Measurements from ENCODE around the gene NOX4.

The NOX4 gene

DNA sequence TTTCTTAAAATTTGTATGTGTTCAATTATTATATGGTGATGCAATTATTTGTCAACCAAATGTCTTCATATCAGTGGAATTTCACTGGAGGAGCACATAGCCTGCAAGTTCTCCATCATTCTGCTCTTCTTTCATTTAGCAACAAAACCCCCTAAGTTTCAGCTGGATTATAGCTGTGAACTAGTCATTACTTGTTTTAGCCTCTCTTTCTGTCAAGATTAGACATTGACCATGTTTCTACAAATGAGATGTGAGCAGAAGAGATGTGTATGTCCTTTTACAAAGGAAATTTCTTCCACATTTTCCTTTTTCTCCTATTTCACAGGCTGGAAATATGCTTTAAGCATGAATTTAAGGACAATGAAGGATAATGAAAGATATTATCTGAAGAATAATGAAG, 9.2 kb upstream of the NOX4 start:
- no peak overlapping the region for H3K4me3 ChIP-seq (ENCODE audit: low read depth, low read length)
- no peak for DNase-seq (ENCODE audit: low read depth)
- TF ChIP-seq, protein P1, sequence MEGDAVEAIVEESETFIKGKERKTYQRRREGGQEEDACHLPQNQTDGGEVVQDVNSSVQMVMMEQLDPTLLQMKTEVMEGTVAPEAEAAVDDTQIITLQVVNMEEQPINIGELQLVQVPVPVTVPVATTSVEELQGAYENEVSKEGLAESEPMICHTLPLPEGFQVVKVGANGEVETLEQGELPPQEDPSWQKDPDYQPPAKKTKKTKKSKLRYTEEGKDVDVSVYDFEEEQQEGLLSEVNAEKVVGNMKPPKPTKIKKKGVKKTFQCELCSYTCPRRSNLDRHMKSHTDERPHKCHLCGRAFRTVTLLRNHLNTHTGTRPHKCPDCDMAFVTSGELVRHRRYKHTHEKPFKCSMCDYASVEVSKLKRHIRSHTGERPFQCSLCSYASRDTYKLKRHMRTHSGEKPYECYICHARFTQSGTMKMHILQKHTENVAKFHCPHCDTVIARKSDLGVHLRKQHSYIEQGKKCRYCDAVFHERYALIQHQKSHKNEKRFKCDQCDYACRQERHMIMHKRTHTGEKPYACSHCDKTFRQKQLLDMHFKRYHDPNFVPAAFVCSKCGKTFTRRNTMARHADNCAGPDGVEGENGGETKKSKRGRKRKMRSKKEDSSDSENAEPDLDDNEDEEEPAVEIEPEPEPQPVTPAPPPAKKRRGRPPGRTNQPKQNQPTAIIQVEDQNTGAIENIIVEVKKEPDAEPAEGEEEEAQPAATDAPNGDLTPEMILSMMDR (IDR thresholded peaks at IDR 0.05; ENCODE audit: low read depth, low read length, missing control alignments): no peak

DNA sequence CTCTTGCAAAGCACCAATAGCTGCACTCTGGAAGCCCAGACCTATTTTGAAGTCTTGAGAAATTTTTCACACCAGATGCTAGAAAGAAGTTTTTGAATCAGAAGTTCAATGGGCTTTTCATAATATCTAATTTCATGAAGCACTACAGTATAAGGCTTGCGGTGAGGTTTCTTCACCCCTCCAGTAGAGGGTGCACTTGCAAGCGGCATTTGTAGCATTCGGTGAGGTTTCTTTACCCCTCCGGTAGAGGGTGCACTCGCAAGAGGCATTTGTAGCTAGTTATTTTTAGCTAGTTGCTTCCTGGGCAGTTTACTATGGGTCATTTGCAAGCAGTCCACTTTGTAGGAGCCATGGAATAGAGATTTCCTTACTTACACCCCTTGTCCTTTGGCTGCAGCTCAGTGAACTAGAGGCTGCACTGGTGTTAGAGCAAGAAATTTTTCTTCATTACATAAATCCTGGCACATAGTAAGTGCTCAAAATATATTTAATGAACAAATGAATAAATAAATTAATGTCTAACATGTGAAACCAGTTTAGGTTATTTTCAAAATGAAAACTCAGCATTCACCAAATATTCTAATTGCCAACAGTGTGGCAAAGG, 7.8 kb upstream of the NOX4 start:
- H3K4me3 ChIP-seq (ENCODE audit: low read depth, low read length): no peak overlapping the region
- TF ChIP-seq, protein P1 (IDR thresholded peaks at IDR 0.05; ENCODE audit: low read depth, low read length, missing control alignments): peak; percentile 33
- no peak for DNase-seq (ENCODE audit: low read depth)

DNA sequence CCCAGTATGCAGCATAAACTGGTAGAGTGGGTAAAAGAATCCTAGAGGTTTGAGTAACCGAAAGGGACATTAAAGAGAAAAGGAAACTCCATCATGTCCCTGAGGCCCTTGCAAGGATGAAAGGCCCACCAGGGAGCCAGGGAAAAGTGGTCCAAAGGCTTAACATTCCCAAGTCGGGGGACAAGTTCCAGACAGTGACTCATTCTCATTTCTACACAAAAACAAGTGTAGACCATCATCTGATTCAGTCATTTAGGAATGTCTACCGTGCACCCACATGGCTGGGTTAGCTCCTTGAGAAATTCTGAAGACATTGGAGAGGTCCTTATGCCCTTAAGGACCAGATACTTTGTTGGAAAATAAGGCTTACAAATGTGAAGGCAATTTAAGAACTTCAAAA, 4.8 kb upstream of the NOX4 start:
- no peak for DNase-seq (ENCODE audit: low read depth)
- H3K4me3 ChIP-seq (ENCODE audit: low read depth, low read length): no peak overlapping the region
- TF ChIP-seq, protein P1 (IDR thresholded peaks at IDR 0.05; ENCODE audit: low read depth, low read length, missing control alignments): no peak

DNA sequence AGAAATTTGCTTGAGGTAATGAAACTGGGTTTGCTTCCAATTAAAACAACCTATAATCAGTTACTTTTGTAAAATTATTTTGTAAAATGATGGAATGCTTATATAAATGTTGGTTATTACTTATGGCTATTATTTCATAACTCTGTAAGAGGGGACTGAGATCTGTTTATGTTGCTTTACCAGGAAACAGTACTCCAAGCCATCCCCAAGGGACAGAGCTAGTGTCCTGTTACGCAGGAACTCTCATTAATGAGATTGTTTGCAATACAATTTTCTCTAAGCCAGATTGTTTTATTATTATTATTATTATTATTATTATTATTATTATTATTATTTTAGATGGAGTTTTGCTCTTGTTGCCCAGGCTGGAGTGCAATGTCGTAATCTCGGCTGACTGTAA, 2.3 kb upstream of the NOX4 start:
- no peak overlapping the region for H3K4me3 ChIP-seq (ENCODE audit: low read depth, low read length)
- DNase-seq (ENCODE audit: low read depth): no peak
- TF ChIP-seq, protein P1 (IDR thresholded peaks at IDR 0.05; ENCODE audit: low read depth, low read length, missing control alignments): no peak

DNA sequence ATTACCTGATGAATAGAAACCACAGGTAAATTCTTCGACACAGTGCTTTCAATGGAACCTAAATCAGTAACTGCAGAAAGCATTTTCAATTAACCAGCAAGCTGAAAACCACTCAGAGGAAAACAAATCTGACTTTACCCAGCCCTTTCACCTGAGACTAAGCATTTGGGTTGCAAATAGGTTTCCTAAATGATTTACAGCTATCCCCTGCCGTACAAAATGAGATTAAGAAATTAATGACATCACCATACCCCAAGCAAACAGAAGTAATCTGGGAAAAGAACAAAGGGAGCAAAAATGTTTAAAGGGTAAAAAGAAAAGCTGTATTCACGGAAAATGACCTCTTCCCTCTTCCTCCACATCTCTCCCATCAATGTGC, 584 bp downstream of the NOX4 start:
- TF ChIP-seq, protein P1 (IDR thresholded peaks at IDR 0.05; ENCODE audit: low read depth, low read length, missing control alignments): no peak
- no peak for DNase-seq (ENCODE audit: low read depth)
- no peak overlapping the region for H3K4me3 ChIP-seq (ENCODE audit: low read depth, low read length)

DNA sequence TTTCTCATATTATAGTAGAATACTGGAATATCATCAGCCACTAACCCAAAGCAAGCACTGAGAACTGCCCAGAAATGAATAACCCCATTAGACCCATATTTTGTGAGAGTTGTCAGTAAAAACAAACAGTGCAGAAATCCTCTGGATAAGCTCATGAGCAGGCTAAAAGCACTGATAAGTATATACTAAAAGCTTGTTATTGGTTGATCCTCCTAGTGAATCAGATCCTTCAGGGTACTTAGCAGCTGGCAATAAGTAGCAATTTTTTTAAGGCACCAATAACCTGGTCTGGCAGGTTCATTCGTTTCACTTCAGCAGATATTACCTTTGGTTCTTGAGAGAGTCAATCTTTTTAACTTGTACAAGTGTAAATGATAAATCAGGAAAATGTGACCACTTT, 1.2 kb downstream of the NOX4 start:
- DNase-seq (ENCODE audit: low read depth): no peak
- TF ChIP-seq, protein P1 (IDR thresholded peaks at IDR 0.05; ENCODE audit: low read depth, low read length, missing control alignments): no peak
- no peak overlapping the region for H3K4me3 ChIP-seq (ENCODE audit: low read depth, low read length)

DNA sequence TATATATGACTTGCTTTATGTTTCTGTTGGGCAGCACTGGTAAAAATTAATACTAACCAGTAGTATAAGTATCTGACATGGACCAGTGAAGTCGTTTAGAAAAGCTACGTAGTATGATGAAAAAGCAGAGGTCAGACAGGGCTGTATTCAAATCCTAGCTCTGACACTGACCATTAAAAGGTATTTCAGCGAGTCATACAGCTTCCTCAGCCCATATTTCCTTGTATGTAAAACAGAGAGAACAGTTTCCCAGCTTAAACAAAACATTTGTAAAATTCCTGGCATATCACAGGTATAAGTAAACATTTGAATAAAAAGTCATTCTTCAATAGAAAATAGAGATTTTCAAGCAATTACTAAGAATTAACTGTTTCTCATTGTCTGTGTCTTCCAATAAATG, 4.2 kb downstream of the NOX4 start:
- TF ChIP-seq, protein P1 (IDR thresholded peaks at IDR 0.05; ENCODE audit: low read depth, low read length, missing control alignments): no peak
- no peak for DNase-seq (ENCODE audit: low read depth)
- H3K4me3 ChIP-seq (ENCODE audit: low read depth, low read length): no peak overlapping the region

Data from GM12864 (cell line).